Measurements from ENCODE around the gene TEAD3.
A peak's percentile ranks its signal among the peaks of the same experiment; 100 is the strongest.
"Not testable (repeated sequence)": the region's sequence is repeated elsewhere in the genome, so short reads cannot be mapped to it uniquely, and the experiment has no call there.

Gene TEAD3

DNA sequence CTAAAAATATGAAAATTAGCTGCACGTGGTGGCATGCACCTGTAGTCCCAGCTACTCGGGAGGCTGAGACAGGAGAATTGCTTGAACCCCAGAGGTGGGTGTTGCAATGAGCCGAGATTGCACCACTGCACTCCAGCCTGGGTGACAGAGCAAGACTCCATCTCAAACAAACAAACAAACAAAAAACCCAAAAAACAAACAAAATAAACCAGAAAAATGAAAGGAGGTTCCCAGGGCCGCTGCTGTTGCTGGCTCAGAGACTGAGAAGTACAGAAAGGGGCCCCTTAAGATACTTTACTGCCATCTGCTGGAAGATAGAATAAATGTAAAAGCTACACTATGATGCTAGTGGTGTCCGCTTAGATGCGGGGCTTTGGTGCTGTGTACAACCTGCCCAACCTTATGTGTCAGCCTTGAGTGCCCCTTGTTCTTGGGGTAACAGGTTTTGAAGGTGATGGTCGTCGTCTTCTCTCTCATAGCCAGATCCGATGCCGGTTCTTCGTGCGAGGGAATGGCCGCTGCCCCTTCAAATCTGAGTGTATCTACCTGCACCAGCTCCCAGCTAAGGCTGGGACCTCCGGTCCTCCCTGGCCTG is 47.5 kb downstream of the TEAD3 start:
- peak in 3 of 5 experiments; percentile 14 to 79 (median 50) for DNase-seq

DNA sequence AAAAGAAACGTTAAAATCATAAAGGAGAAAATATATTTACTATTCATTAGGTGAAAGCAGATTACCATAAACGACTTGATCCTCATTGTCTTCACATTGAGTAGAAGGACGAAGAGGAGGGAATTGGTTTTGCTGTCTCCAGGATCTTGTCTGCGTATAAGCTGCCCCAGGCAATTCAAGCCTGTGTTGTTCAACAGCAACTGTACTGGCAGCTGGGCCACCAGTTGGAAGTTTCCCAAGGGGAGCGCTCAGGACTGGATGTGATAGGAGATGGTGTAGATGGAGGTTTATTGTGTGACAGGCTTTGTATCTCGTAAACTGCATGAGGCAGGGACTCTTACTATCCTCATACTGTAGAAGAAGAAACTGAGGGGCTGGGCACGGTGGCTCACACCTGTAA is 48.7 kb downstream of the TEAD3 start:
- no peak for DNase-seq

DNA sequence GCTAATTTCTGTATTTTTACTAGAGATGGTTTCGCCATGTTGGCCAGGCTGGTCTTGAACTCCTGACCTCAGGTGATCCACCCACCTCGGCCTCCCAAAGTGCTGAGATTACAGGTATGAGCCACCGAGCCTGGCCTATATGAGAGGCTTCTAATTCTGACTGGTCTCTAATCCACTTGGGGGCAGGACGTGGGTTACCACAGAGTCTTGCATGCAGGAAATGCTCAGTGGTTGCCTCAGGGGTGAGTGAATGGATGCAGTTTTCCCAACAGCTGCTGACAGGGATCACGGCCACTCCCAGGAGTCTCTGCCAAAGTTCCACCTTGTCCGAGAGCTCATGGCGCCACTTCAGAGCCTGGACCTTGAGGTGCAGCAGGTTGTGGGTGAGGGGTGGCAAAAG is 51.2 kb downstream of the TEAD3 start:
- DNase-seq = peak in 1 of 5 experiments; percentile 81

DNA sequence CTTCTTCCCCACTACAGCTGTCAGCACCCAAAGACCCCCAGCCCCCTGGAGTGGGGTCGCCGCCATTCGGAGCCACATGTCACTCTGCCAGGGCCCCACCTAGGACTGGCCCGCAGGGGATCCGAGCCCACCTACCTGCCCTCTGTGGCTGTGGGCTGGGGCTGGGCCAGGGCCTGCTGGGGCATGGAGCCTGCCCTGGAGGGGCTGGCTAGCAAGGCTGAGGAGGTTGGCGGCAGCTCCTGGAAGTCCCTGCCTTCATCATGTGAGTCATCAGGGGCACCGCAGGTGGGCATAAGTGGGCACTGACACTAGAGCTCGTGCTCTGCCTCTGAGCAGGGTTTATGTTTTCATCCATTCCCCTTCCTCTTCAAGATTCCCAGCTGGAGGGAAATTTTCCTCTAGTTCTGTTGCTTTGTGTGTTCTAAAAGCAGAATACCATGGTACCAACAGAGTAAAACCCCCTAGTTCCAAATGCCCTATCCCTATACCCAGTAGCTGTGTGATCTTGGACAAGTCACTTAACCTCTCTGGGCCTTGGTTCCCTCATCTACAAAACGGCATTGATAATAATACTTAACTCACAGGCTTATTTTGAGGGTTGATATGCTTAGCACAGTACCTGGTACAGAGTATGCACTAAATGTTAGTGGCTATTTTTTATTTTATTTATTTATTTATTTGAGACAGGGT is 53.4 kb downstream of the TEAD3 start:
- no peak for DNase-seq

DNA sequence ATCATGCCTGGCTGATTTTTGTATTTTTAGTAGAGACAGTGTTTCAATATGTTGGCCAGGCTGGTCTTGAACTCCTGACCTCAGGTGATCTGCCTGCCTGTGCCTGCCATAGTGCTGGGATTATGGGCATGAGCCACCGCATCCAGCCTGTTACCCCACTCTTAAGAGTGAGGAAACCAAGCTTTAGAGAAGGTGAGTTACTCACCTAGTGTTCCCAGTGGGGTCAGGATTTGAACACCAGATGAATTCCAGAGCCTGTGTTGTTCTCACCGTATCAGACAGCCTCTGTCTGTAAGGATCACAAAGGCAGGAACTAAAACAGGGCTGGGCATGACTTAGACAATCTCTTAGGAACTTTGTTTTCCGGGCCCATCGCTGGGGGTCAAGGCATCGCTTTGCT is 54.2 kb downstream of the TEAD3 start:
- no peak for DNase-seq

DNA sequence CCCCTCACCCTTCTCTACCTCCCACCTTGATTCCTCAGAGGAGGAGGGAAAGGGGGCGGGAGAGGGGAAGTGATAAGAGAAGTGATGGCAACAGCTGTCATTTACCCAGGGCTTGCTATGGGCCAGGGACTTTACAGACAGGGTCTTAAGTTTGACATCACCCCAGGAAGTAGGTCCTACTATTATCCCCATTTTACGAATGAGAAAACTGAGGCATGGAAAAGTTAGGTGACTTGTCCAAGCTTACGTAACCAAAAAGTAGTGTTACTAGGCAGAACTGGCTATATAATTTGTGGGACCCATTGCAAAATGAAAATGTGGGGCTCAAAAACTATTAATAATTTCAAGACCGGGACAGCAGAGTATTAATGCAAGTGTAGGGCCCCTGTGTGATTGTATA is 55.2 kb downstream of the TEAD3 start:
- DNase-seq = no peak

DNA sequence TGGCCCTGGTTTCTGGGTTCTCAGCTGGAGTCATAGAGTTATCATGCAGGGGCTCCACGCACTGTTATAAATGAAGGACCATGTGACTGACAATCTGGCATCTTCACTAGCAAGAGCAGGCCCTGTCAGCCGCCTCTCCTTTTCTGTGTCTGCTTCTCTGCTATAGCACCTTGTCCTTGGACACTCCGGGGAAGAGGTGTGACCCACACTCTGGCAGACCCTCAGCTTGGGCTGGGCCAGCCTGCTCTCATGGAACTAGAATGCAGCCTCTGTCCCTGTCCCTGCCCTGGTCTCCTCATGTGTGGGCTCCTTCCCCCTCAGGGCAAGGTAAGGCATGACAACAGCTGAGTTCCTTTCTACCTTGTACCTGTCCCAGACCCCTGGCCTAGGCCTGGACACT is 55.7 kb downstream of the TEAD3 start:
- no peak for DNase-seq

DNA sequence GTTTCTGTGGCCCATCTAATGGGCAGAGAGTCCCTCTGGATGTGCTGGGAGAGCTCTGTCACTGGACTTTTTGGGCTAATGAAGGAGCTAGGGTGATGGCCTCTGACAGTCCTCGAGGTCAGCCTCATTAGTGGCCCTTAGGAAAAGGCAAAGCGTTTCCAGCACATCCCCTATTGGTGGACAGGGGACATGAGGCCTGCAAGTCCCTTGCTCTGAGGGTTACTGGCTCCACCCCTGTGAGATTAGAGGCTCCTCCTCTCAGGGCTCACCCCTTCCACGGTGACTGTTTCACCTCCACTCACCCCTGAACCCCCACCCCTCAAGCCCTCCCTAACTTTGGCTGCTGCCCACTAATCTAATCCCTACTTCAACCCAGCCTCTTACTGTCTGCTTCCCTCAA is 57.6 kb downstream of the TEAD3 start:
- no peak for DNase-seq

DNA sequence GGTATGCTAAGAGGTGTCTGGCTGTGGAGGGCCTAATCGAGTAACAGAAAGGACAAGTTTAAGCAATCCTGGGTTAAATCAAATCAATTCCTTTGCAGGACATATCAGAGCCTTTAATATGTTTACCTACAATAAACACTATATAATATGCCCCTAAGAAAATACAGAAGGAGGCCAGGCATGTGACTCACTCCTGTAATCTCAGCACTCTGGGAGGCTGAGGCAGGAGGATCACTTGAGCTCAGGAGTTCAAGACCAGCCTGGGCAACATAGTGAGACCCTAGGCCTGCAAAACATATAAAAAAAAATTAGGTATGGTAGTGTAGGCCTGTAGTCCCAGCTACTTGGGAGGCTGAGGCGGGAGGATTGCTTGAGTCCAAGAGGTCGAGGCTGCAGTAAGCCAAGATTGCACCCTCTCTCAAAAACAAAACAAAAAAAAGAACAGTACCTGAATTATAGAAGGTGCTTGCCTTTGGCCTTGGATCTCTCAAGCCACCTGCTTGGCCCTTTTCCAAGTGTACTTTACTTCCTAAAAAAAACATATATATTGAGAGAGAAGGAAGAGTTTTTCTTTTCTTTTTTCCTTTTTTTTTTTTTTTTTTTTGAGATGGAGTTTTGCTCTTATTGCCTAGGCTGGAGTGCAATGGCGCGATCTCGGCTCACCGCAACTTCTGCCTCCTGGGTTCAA is 58.4 kb downstream of the TEAD3 start:
- DNase-seq = not testable (repeated sequence)

DNA sequence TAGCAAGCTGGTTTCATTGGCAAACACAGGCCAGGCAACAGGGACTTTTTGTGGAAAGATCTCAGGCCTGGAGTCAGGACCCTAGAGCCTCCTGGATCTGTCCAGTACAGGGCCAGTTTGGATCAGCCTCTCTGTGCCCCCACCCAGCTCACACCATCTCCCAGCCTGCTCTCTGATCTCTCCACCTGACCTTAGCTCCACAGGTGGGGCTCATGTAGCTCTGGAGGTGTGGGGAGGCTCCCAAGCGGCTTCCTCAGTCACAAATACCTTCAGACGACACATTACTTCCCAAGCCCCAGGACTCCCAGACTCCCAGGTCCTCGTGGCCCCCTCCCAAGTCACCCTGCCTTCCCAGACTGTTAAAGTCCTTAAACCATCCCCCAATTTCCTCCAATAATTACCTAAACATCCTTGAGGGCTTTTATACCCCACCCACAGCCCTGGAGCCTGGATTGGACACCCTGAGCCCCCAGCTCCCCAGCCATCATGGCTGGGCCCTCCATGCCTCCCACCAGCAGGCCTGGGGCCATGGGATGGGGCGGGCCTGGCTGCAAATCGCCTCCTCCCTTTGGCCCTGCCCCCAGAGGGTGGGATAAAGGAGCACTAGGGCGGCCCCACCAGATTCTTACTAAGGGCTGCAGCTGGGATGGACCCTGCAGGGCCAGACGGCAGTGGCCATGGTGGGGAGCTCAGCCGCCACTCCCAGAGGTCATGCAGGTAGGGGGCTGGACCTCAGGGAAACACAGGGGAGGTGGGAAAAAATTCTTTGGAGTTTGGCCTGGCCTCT is 60.6 kb downstream of the TEAD3 start:
- DNase-seq = no peak

DNA sequence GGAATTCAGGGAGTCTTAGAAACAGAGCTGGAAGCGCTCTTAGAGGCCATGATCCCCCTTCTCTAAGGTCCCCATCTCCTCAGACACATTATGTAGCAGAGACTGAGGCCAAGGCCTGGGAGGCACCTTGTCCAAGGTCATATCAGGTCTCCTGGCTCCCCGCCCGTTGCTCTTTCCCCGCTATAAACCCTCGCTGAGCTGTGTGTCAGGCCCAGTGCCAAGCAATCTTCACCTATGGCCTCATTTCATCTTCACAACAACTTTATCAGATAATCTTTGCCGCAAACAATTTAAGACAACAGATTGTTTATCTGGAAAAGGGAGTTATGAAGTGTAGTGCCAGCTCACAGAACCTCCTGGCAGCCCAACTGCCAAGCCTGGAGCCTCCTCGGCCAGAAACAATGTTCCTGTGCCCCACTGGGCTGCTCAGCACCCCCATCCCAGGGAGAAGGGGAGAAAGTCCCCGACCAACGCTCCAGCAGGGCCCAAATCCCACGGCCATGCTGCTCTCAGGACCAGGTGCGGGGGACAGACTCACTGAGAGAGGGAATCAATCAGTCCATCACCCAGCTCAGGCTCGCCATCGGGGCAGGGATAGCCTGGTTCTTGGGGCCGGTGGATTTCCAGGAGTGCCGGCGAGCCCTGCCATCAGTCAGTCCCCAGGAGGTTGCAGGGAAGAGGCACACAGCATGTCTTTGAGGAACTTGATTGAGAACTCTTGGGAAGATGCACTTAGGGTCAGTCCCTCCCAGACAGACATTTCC is 61.6 kb downstream of the TEAD3 start:
- DNase-seq = no peak

DNA sequence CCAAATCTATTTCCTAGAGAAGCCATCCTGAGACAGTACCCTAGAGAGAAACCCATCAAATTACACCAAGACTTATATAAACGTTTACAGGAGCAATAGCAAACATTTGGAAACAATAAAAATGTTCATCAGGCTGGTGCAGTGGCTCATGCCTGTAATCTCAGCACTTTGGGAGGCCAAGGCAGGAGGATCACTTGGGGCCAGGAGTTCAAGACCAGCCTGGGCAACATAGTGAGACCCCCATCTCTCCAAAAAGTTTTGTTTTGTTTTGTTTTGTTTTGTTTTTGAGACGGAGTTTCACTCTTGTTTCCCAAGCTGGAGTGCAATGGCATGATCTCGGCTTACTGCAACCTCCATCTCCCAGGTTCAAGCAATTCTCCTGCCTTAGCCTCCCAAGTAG is 64.2 kb downstream of the TEAD3 start:
- DNase-seq = not testable (repeated sequence)

DNA sequence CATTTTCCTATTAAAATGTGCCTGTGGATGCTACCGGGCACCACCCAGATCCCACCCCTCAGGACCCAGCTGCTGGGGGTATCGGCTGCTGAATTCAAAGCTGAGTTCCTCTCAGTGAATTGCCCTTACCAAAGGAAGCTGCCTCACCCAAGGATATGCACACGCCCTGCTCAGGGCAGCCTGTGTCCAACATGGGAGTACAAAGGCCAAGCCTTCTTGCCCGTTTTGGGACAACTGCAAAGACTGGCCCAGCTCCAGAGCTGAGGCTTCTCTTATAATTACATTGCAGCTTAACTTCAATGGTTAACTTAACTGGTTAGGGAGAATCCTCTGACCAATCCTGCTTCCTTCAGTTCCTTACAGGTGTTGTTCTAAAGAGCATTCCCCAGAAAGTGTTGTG is 64.6 kb downstream of the TEAD3 start:
- DNase-seq = no peak

DNA sequence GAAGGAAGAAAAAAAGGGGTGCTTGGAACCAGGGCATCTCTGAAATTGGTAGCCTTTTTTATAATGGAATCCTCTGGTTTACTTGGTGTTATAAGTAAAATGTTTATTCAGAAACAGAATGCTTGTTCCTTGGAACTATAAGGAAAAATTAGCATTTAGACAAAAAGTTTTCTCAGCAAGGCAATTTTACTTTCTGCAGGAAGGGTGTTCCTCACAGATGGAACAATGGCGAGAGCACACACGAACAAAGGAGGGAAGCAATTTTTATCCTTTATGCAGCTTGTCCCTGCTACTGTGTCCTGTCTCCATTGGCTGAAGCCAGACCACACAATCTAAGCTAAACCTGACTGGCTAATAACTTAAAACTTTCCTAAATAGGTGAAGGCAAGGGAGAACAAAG is 67.4 kb downstream of the TEAD3 start:
- no peak for DNase-seq

DNA sequence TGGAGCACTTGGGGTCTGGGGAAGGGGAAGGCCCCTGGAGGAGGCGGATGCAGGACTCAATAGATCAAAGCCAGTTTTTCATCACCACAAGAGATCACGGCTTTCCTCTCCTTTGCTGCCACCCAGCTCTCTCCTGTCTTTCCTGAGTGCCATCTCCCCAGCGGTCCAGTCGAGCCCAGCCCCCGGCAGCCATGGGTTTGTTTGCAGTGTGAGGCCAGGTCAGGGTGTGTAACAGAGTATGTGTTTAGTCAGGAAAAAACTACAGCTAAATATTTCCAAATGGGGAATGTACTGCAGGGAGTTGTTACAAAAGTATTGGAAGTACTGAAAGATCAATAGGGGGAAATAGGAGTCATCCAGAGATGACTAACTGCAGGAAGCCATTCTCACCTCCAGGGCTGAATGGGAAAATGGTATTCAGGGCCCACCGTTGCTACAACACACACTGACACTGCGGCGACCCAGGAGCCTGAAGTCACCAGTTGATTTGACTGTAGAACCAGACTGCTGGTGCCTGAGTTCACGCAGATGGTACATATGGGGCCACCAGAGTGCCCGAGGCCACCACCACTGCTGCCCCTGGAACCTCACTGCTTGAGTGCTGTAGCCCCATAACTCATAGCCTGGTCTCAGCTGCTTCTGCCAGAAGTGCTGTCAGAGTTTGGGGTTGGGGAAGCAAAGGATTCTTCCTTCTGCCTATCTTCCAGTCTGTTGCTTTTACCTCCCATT is 68.3 kb downstream of the TEAD3 start:
- DNase-seq = no peak

DNA sequence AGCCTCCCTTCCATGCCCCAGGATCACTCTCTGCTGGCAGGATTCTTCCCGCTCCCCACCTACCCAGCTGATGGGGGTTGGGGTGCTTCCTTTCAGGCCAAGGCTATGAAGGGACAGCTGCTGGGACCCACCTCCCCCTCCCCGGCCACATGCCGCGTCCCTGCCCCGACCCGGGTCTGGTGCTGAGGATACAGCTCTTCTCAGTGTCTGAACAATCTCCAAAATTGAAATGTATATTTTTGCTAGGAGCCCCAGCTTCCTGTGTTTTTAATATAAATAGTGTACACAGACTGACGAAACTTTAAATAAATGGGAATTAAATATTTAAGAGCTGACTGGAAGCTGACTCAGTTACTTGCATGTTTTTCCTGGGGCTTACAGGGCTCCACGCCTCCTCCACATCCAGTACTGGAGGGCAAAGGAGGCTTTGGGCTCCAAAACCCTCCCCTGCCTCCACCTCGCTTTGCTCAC is 69.0 kb downstream of the TEAD3 start:
- no peak for DNase-seq

DNA sequence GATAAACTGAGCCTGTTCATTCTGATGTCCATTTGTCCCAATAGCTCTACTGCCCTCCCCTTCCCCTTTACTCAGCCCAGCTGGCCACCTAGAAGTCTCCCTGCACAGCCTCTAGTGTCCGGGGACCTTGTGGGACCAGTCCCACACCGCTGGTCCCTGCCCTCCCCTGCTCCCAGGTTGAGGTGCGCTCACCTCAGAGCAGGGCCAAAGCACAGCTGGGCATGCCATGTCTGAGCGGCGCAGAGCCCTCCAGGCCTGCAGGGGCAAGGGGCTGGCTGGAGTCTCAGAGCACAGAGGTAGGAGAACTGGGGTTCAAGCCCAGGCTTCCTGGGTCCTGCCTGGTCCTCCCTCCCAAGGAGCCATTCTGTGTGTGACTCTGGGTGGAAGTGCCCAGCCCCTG is 69.4 kb downstream of the TEAD3 start:
- no peak for DNase-seq

DNA sequence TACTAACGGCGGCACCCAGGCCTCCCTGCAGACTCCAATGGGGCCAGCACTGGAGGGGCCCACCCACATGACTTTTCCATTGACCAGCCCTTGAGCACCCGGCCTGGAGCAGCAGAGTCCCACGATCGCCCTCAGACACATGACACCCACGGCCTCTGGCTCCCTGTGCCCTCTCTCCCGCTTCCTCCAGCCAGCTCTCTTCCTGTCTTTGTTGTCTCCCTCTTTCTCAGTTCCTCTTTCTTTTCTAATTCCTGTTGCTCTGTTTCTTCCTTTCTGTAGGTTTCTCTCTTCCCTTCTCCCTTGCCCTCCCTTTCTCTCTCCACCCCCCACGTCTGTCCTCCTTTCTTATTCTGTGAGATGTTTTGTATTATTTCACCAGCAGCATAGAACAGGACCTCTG is 70.8 kb downstream of the TEAD3 start:
- DNase-seq = no peak

DNA sequence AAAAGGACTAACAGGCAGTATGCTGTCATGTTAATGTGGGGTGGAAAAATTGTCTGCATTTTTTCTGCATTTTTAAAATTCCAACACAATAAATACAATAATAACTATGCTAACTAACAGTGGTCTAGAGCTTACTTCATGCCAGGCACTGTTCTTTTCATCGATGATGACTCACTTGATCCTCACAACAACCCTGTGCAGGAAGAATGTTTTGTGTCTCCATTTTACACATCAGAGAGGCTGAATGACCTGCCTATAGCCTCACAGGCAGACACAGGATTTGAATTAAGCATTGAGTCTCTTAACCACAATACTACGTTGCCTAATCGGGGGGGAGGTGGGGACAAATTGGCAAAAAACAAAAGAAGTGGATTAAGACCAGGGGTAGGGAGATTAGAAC is 71.6 kb downstream of the TEAD3 start:
- no peak for DNase-seq
